ENCODE measurements around the gene SEPTIN11. TPM values are rescaled to one million over a fixed set of nuclear protein-coding genes. Genes with fewer than 3 reads are reported as not detected.

The SEPTIN11 gene
- total and polyA plus RNA-seq, 2 of the 8 experiments (the other 6 are each of a cell fraction or from before 2014, with no cell fraction given) = 32.2 to 110 TPM

DNA sequence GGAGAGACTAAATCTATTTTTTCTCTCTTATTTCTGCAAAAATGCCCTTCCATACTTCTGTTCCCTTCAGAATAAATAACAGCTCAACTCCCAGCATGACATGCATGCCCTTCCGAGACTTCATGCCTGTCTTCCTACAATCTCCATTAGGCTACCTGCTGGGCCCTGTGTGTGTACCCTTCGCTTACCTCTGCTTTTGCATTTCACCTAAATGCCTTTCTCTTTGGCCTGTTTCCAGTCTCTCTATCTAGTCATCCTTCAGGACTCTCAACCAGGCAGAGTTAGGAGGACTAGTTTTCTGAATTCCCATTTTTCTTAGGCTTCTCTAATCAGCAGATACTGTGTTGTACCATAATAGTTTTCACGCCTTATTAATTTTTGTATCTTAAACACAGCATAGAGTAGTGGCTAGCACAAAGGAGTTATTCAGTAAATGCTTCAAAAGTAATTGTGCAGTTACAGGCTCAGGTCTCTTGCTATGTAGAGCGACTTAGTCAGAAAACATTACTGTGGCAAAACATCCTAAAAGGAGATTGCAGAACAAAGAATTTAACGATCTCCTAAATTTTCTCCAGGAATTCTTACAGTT is 20.5 kb downstream of the SEPTIN11 start (continued):
- TF ChIP-seq GABPA (IDR thresholded peaks at IDR 0.05; ENCODE audit: borderline replicate concordance, insufficient read depth, low read length) = no peak
- TF ChIP-seq JUN (IDR thresholded peaks at IDR 0.05; ENCODE audit: low read depth, low read length) = no peak
- TF ChIP-seq, protein P1, sequence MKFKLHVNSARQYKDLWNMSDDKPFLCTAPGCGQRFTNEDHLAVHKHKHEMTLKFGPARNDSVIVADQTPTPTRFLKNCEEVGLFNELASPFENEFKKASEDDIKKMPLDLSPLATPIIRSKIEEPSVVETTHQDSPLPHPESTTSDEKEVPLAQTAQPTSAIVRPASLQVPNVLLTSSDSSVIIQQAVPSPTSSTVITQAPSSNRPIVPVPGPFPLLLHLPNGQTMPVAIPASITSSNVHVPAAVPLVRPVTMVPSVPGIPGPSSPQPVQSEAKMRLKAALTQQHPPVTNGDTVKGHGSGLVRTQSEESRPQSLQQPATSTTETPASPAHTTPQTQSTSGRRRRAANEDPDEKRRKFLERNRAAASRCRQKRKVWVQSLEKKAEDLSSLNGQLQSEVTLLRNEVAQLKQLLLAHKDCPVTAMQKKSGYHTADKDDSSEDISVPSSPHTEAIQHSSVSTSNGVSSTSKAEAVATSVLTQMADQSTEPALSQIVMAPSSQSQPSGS (IDR thresholded peaks at IDR 0.05; ENCODE audit: low read length) = 0 out of 2 replicates have a peak, but pooled peaks have one; percentile 42
- TF ChIP-seq SP1 (IDR thresholded peaks at IDR 0.05; ENCODE audit: low read depth, low read length) = no peak
- TF ChIP-seq BRCA1 (IDR thresholded peaks at IDR 0.05; ENCODE audit: low read depth, low read length) = no peak
- TF ChIP-seq, protein P2, sequence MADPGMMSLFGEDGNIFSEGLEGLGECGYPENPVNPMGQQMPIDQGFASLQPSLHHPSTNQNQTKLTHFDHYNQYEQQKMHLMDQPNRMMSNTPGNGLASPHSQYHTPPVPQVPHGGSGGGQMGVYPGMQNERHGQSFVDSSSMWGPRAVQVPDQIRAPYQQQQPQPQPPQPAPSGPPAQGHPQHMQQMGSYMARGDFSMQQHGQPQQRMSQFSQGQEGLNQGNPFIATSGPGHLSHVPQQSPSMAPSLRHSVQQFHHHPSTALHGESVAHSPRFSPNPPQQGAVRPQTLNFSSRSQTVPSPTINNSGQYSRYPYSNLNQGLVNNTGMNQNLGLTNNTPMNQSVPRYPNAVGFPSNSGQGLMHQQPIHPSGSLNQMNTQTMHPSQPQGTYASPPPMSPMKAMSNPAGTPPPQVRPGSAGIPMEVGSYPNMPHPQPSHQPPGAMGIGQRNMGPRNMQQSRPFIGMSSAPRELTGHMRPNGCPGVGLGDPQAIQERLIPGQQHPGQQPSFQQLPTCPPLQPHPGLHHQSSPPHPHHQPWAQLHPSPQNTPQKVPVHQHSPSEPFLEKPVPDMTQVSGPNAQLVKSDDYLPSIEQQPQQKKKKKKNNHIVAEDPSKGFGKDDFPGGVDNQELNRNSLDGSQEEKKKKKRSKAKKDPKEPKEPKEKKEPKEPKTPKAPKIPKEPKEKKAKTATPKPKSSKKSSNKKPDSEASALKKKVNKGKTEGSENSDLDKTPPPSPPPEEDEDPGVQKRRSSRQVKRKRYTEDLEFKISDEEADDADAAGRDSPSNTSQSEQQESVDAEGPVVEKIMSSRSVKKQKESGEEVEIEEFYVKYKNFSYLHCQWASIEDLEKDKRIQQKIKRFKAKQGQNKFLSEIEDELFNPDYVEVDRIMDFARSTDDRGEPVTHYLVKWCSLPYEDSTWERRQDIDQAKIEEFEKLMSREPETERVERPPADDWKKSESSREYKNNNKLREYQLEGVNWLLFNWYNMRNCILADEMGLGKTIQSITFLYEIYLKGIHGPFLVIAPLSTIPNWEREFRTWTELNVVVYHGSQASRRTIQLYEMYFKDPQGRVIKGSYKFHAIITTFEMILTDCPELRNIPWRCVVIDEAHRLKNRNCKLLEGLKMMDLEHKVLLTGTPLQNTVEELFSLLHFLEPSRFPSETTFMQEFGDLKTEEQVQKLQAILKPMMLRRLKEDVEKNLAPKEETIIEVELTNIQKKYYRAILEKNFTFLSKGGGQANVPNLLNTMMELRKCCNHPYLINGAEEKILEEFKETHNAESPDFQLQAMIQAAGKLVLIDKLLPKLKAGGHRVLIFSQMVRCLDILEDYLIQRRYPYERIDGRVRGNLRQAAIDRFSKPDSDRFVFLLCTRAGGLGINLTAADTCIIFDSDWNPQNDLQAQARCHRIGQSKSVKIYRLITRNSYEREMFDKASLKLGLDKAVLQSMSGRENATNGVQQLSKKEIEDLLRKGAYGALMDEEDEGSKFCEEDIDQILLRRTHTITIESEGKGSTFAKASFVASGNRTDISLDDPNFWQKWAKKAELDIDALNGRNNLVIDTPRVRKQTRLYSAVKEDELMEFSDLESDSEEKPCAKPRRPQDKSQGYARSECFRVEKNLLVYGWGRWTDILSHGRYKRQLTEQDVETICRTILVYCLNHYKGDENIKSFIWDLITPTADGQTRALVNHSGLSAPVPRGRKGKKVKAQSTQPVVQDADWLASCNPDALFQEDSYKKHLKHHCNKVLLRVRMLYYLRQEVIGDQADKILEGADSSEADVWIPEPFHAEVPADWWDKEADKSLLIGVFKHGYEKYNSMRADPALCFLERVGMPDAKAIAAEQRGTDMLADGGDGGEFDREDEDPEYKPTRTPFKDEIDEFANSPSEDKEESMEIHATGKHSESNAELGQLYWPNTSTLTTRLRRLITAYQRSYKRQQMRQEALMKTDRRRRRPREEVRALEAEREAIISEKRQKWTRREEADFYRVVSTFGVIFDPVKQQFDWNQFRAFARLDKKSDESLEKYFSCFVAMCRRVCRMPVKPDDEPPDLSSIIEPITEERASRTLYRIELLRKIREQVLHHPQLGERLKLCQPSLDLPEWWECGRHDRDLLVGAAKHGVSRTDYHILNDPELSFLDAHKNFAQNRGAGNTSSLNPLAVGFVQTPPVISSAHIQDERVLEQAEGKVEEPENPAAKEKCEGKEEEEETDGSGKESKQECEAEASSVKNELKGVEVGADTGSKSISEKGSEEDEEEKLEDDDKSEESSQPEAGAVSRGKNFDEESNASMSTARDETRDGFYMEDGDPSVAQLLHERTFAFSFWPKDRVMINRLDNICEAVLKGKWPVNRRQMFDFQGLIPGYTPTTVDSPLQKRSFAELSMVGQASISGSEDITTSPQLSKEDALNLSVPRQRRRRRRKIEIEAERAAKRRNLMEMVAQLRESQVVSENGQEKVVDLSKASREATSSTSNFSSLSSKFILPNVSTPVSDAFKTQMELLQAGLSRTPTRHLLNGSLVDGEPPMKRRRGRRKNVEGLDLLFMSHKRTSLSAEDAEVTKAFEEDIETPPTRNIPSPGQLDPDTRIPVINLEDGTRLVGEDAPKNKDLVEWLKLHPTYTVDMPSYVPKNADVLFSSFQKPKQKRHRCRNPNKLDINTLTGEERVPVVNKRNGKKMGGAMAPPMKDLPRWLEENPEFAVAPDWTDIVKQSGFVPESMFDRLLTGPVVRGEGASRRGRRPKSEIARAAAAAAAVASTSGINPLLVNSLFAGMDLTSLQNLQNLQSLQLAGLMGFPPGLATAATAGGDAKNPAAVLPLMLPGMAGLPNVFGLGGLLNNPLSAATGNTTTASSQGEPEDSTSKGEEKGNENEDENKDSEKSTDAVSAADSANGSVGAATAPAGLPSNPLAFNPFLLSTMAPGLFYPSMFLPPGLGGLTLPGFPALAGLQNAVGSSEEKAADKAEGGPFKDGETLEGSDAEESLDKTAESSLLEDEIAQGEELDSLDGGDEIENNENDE (IDR thresholded peaks at IDR 0.05; ENCODE audit: insufficient replicate concordance, low read length) = peak; percentile 51
- no peak for TF ChIP-seq SIN3A (conservative IDR thresholded peaks at IDR 0.05 in 1 of 2, IDR thresholded peaks at IDR 0.05 in 1 of 2; ENCODE audit: low read depth in 1 of 2, low read length in 2 of 2)
- TF ChIP-seq FOSL1 (IDR thresholded peaks at IDR 0.05; ENCODE audit: insufficient read depth, low read depth, low read length) = no peak
- TF ChIP-seq YY1 (IDR thresholded peaks at IDR 0.05; ENCODE audit: low read depth, low read length) = 0 out of 2 replicates have a peak, but pooled peaks have one; percentile 33
